Measurements from ENCODE around the gene ERLIN1.

The ERLIN1 gene

DNA sequence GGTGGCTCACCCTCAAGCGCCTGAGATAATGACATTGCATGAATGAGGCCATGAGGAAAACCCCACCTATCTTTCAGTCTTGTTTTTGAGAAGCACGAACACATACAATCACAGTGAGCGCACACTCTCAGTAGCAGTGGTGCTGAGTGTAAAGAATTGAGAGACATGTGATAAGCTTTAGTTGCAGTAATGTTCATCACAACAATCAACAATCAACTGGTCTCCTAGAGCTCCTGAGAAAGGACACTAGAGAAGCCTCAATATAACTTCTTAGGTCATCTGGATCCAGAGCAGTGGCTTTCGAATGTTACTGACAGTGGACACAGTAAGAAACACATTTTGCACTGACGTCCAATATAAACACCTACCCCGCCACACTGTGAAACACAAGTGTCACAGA, 12.8 kb downstream of the ERLIN1 start:
- in situ Hi-C loops (cut with MboI; ENCODE audit: low sequenced_read_pairs), result no loop called here

DNA sequence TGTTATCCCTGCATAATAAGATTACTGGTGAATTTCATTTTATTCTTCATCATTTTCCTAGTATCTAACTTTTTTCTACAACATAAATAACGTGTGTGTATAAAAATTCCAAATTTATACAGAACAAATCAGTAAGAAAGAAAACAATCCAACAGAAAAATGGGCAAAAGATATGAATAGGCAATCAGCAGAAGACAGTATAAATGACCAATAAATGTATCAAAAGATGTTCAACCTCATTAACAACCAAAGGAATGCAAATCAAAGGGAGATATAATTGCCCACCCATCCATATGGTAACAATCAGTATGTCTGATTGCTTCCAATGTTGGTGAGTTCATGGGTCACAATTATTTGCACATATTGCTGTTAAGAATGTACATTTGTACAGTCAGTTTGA, 13.5 kb downstream of the ERLIN1 start:
- in situ Hi-C loops (cut with MboI; ENCODE audit: low sequenced_read_pairs), result no loop called here

DNA sequence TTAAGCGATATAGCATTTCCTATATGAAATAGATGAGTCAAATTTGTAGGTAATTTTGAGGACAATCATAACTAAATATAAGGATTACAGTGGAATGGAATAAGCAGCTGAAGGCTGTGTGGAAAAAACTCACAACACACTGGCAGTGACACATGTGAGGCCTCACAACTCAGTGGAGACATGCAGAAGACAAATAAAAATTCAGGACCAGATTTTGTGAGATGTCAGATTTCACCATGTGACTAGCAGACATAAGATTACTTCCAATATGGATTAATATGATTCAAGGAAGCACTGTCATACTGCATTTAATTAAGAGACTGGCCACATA, 17.6 kb downstream of the ERLIN1 start:
- in situ Hi-C loops (cut with MboI; ENCODE audit: low sequenced_read_pairs), result no loop called here

GRCh38 chr10:100167553-100168312, 18.1 kb downstream of the ERLIN1 start:
- in situ Hi-C loops (cut with MboI; ENCODE audit: low sequenced_read_pairs), result no loop called here

- in situ Hi-C loops (cut with MboI; ENCODE audit: low sequenced_read_pairs), result no loop called here
Measured at GRCh38 chr10:100163704-100164621, 21.9 kb downstream of the ERLIN1 start.

DNA sequence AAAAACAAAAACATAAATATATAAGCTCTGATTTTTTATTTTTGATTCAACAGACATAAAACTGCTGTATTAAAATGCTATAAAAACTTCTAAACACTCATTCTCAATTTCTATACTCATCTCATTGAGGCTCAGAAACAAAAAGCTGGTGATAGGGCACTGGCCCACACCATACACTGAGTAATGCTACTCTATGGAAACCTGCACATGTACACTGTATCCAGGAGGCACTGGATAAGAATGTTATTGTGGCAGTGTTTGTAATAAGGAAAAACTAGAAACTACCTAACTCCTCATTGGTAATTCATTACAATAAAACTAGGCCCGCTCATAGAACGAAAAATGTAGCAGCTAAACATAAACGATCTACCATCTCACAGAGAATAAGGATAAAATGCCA, 23.1 kb downstream of the ERLIN1 start:
- in situ Hi-C loops (cut with MboI; ENCODE audit: low sequenced_read_pairs), result no loop called here

DNA sequence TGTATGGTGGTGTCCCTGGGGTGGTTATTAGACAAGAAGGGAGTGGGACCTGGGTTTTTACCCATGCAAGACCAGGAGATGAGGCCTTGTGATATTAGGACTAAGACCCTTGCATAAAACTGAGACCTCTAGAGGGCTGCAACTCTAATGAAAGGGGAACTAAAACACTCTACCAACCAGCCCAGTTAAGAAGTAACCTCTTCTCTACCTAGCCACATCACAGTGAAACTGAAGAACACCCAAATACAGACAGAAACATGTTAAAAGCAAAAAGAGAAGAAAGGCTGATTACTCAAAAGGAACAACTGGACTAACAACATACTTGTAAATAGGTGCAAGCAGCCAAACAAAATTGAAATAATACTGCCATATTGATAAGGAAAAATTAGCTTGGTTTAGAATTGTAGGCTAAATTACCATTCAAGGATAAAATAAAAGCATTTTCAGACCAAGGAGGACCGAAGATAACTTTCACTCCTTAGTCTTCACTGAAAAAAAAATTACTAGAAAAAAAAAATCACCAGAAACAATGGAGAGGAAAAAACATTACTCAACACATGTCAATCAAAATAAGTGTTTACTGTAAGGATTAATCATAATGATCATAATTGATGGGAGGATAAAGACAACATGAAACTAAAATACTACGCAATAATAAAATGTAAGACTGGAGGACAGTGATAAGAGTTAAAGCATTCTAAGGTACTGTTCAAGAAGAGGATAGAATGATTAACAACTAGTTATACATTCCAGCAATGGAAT, 27.6 kb downstream of the ERLIN1 start:
- in situ Hi-C loops (cut with MboI; ENCODE audit: low sequenced_read_pairs), result no loop called here

- in situ Hi-C loops (cut with MboI; ENCODE audit: low sequenced_read_pairs), result no loop called here
Measured at GRCh38 chr10:100157156-100157555, 28.7 kb downstream of the ERLIN1 start.

GRCh38 chr10:100155936-100156335, 29.9 kb downstream of the ERLIN1 start:
- in situ Hi-C loops (cut with MboI; ENCODE audit: low sequenced_read_pairs), result no loop called here

GRCh38 chr10:100154666-100155065, 31.2 kb downstream of the ERLIN1 start:
- in situ Hi-C loops (cut with MboI; ENCODE audit: low sequenced_read_pairs), result no loop called here

GRCh38 chr10:100153239-100153825, 32.5 kb downstream of the ERLIN1 start:
- in situ Hi-C loops (cut with MboI; ENCODE audit: low sequenced_read_pairs), result no loop called here

DNA sequence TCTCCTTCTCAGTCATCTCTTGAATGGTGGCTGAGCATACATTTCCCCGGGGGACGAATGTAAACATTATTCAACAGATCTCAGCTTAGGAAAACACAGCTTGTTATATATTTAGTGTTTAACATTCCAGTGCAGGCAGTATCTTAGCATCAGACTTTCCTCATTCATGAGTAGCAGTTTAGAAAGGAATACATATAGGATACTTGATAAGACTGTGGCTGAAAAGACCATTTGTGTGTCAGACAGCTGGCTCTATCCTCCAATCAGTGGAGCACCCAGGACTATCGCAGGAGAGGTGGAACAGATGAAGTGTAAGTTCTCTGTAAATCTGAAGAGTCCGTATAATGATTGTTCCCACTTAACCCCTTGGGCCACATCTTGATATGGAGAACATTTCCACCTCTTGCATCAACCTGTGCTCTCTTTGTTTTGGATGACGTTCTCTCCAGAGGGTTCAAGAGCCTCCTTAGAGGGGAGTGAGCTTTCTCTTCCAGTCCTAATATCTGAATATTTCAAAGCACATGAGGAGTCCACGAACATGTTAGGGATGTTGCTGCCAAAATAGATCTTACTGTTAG, 34.0 kb downstream of the ERLIN1 start:
- in situ Hi-C loops (cut with MboI; ENCODE audit: low sequenced_read_pairs), result no loop called here

DNA sequence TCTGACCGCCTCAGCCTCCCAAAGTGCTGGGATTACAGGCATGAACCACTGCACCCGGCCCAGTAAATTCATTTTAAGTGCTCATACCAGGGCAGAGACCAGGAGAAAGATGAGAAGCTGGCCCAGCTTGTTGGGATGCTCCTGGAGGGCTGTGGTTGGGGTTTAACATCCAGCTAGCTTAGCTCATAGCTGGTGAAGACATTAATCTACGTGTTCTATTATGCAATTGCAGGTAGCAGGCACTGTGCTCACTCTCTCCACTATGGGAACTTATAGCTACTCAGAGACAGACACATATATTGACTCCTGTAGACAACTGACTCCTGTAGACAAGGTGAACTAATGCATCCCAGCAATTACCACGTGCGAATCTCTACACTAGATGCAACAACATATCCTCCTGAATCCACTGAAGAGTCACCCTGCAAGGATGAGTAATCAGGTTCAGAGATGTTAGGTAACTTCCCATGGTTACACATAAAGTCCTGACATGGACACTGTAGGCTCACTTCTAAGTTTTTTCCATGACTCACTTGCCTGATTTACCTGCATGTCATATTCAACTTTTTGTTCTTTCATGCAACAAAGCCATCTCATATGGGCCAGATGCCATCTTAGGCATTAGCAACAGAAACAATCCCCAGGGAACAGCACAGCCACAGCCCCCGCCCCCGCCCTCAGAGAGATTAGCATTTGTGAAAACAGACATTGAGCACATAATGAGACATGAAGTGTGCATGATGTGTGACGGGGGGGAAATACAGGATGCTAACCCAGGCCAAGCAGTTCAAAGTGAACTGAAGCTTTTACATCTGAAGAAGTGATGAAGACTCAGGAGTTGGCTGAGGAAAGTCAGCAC, 37.2 kb downstream of the ERLIN1 start:
- in situ Hi-C loops (cut with MboI; ENCODE audit: low sequenced_read_pairs), result no loop called here

DNA sequence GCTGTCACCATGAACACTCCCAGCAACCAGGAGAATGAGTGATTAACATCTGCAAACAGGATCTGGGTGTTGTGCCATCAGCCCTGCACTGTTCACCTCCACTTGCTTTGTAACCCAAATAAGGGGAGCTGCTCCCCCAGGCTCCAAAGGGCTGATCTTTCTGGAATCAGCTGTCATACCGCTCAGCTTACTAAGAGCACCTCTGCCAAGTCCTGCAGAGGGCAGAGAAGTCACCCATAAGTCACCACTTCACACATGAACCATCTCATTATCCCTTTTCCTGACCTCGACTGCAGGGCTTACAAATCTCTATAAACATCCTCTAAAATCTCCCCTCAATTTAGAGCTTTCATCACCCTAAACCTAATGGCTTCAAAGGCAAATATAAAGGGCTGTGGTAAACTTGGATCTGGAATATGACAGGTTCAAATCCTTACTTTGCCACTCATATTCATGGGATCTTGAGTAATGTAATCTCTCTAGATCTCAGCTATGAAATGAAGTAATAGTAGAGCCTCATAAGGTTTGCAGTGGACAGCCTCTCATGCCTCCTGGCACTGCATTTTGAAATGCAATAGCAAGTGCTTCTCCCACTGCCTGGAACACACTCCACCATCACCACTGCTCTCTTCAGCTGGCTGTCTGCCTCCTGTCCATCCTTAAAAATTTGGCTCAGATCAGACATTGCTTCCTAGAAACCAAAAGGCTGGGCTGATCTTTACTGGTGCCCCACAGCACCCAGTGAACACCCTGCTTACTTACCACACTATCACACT, 38.8 kb downstream of the ERLIN1 start:
- in situ Hi-C loops (cut with MboI; ENCODE audit: low sequenced_read_pairs), result no loop called here

DNA sequence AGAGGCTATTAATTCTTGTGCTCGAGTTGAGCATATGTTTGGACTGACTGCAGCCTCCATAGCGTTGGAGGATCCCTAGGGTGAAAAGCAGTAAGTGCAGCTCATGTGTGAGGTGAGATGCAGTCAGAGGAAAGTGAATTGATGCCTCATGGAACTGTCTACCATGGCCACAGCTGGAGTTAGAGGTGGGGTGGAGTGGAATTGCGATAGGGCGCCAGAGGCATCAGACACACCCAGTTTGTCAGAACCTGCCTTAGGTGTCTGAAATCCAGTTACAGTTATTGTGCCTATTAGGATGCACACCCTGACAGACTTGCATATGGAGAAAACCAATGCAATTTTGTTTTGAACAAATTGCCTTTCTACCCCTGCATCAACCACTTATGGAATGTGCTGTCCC, 39.4 kb downstream of the ERLIN1 start:
- in situ Hi-C loops (cut with MboI; ENCODE audit: low sequenced_read_pairs), result no loop called here

GRCh38 chr10:100143756-100144155, 42.1 kb downstream of the ERLIN1 start:
- in situ Hi-C loops (cut with MboI; ENCODE audit: low sequenced_read_pairs), result no loop called here

DNA sequence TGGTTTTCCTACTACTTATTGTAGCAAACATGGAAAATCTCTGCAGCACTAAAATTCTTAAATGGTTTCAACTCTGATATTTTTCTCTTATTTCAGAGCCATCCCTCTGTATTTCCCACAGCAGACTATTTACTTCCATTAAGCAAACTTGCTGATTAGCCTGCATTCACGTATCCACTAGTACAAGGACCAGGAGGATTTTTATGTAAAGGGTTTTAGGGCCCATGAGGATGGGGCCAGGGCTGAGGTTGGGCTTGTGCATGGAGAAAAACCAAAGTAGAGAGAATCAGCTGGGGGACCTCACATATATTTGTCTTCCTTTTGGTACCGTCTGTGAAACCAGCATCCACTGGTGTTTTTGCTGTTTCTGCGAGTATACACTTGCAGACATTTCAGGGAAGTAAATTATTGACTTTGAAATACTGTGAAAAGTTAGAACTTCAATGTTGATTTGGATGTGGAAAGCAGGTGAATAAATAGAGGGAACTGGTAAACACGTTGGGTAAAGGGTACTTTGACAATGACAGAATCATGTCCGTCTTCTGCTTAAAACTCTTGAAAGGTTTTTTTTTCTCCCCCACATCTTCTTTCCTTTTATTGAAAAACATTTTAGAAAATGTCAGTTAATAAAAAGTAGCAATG, 44.3 kb downstream of the ERLIN1 start:
- in situ Hi-C loops (cut with MboI; ENCODE audit: low sequenced_read_pairs), result no loop called here

- in situ Hi-C loops (cut with MboI; ENCODE audit: low sequenced_read_pairs), result no loop called here
Measured at GRCh38 chr10:100140070-100140469, 45.8 kb downstream of the ERLIN1 start.
